ENCODE results near the gene CPPED1.

DNA sequence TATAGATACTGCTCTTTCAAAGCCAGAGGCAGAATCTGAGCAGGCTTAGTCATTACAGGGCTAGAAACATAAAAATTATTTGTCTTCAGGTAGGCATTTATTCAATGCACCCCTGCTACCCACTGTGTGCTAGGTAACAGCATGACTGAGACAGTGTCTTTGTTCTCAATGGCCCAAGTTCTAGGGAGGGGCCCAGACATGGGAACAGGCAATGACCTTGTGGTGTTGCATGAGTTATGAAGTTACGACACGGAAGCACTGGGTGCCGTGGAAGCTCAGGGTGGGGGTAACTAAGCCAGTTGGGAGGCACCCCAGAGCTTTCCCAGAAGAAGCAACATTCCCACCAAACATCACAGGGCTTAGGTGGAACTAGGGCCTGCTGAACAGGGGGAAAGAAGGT is 87.0 kb downstream of the CPPED1 start:
- TF ChIP-seq EZH2 (IDR thresholded peaks at IDR 0.05) = no peak
- TF ChIP-seq, protein P1, sequence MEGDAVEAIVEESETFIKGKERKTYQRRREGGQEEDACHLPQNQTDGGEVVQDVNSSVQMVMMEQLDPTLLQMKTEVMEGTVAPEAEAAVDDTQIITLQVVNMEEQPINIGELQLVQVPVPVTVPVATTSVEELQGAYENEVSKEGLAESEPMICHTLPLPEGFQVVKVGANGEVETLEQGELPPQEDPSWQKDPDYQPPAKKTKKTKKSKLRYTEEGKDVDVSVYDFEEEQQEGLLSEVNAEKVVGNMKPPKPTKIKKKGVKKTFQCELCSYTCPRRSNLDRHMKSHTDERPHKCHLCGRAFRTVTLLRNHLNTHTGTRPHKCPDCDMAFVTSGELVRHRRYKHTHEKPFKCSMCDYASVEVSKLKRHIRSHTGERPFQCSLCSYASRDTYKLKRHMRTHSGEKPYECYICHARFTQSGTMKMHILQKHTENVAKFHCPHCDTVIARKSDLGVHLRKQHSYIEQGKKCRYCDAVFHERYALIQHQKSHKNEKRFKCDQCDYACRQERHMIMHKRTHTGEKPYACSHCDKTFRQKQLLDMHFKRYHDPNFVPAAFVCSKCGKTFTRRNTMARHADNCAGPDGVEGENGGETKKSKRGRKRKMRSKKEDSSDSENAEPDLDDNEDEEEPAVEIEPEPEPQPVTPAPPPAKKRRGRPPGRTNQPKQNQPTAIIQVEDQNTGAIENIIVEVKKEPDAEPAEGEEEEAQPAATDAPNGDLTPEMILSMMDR (IDR thresholded peaks at IDR 0.05 in 2 of 3, conservative IDR thresholded peaks at IDR 0.05 in 1 of 3; ENCODE audit: borderline replicate concordance in 1 of 3, insufficient read depth in 1 of 3, low read depth in 2 of 3, low read length in 2 of 3) = no peak
